HG03432 (cell line): ENCODE data around the gene ELN.
A peak's percentile ranks its signal among the peaks of the same experiment; 100 is the strongest.

ENCODE experiments used
- ATAC-seq: cut with Tn5 transposase; IDR thresholded peaks from one replicate; pipeline ENCODE4 v1.9.1; 2021; ENCODE audit warnings: mild to moderate bottlenecking, moderate library complexity; ENCODE audit not compliant: unreplicated experiment

ELN gene

DNA sequence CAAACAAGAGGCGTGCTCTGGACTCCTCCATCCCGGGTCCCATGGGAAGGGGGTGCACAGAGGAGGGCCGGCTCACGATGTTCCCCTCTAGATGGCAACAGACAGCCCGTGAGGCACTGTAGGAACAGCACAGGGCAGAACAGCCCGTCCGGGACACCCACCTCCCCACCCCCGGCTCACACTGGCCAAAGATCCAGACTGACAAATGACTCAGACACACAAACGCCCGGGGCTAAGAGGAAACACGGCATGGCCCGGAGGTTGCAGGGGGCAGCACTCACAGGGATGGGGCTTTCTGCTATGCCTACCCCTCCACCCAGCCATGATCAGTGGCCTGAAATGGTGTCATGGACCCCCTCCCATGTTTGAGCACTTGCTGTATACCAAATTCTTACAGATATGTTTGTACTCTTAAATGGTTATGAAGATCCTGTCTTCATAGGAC is 4.9 kb upstream of the ELN start:
- ATAC-seq = no peak

DNA sequence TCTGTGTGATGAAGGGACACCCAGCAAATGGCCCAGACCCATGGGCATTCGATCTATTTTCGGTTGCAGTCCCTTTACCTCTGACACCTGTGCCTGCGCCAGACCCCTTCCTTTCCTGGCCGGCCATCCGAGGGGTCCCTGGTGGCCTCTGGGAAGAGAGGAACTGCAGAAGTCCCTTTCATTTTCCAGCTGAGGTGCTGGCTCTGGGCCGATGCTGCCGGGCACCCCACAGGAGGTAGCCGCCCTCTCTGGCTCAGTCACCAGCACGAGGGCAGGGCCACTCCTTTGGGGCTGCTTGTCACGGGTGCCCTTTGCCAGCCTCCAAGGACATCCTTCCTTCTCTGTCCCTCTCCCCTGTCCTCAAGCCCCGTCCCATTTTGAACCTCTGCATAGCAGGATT is 4.2 kb upstream of the ELN start:
- no peak for ATAC-seq

DNA sequence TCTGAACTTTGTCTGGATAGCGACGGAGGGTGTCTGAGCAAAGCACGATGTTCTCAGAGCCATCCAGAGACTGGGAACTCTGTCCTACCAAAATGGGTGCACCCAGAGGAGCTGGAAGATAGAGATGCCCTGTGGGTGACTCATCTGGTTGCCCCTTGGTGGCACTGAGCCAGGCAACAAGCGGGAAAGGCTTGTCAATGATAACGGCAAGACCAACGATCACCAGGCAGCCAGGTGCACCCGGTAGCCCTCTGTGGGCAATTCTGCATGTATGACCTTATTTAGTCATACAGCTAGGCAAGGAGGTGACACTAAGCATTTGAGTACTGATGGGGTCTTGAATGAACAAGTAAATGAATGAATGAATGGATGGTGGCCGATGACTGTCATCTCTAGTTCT is 2.8 kb upstream of the ELN start:
- no peak for ATAC-seq

DNA sequence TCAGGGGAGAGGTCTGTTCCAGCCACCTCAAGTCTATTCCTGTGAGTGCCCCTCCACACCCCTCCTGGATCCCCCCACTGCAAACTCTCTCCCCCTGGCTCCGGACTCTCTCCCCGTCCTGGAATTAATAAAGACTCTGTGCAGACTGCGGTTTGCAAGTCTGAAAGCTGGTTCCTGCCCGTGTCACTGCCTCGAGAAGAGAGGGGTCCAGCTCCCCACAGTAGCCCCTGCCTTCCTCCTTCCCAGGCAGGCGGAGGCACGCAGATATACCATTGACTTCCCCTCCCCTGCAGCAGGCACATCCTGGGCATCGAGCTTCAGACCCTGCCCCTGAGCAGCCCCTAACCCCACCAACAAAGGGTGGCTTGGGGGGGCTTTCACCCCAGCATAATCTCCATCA is 2.2 kb upstream of the ELN start:
- ATAC-seq = no peak

DNA sequence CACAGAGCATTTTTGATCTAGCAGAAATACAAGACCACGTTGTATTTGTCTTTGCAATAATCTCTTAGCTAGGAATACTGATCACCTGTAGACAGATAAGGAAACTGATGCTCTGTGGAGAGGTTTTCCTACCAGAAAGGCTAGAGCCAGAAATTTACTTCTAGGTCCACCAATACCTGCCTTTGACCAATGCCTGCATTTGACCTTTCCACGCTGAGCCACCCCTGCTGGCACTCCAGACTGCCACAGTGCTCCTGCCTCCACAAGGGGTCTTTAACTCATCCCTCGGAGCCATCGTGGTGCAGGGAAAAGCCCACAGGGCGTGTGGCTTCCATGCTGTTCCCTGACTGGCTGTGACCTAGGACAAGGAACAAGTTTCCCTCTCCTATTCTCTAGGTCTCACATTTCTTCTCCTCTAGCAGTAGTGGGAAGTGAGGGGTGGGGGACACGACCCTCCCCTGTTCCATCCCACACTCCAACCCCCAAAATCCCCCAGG is 1.5 kb upstream of the ELN start:
- no peak for ATAC-seq

DNA sequence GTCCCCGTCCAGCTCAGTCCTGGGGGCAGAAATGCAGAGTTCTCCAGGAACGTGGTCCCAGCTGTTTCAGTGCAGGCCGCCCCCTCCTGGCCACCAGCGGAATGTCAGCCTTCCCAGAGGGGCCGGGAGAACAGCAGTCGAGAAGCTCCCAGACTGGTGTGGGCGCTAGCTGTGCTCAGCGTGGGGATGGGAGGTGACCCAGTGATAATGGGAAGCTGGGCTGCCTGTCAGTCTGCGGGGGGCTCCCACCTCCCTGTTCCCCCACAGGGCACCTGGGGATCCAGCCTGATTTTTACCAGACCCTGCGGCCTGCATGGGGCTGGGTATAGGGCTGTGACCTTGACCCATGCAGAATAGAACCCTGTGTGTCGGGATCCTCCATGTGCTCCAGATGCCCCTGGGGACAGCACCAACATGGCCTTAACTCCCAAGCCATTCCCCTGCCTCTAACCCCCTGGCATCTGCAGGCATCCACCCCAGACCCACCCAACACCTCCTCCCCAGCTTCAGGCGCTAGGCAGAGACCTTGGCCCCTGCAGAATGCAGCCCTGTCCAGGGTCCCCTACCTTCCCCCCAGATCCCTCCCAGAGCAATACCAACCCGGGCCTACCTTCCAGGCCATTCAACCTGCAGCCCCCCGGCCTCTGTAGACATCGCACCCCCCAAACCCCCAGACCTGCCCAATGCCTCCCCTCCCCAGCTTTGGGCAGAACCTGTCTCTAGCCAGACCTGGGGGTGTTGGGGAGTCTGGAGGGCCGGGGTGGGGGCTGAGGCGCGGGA is 880 bp upstream of the ELN start:
- peak; percentile 61 for ATAC-seq

GRCh38 chr7:74028321-74028838 is 407 bp downstream of the ELN start:
- no peak for ATAC-seq

DNA sequence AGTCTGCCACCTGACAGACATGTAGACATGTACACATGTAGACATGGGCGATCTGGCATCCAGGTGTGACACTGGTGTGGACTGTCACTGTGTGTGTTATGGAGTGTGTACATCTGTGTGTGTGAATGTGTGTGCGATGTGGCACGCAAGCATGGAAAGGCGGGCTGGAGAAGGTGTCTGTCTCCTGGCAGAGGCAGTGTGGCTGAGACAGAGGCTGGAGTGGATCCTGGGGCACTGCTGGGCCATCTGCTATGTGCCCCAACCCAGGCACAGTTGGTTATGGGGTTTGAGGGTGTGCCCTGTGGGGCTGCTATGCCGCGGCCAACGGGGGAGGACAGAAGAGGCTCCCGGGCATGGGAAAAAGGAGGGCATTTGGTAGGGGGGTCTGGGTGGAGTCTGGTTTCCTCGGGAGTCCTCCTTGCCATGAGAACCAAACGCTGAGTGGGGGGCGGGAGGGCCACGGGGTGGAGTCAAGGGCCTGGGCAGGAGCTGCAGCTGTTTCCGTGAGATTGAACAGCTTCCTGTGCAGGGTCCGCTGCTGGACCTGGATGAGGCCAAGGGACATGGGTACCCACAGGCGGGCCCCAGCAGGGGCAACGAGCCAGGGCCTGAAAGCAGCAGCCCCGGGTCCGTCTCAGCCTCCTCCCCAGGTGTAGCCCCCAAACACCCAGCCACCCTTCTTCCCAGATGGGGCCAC is 1.3 kb downstream of the ELN start:
- no peak for ATAC-seq

- ATAC-seq = no peak
Measured at GRCh38 chr7:74029991-74030415, 2.0 kb downstream of the ELN start.

DNA sequence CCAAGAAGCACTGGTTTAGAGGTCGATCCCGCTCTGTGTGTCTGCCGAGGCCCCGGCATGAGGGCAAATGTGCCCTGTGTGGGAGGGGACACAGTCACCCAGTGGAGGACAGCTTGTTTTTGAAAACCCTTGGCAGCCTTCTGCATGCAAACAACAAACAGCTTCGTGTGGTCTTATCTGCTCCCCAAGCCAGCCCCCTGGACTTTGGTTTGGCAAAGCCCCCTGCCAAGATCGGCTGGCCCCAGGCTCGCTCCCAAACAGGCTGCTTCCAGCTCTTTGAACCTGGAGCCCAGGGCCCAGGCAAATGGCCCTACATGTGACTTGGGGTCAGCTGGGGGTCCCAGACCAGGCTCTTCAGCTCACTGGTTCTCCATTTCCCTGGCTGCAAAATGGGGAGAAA is 2.9 kb downstream of the ELN start:
- no peak for ATAC-seq

GRCh38 chr7:74031403-74032190 is 3.6 kb downstream of the ELN start:
- no peak for ATAC-seq

- no peak for ATAC-seq
Measured at GRCh38 chr7:74032191-74032490, 4.2 kb downstream of the ELN start.

- ATAC-seq = no peak
Measured at GRCh38 chr7:74032624-74033371, 4.8 kb downstream of the ELN start.

- ATAC-seq = no peak
Measured at GRCh38 chr7:74033372-74034311, 5.7 kb downstream of the ELN start.

DNA sequence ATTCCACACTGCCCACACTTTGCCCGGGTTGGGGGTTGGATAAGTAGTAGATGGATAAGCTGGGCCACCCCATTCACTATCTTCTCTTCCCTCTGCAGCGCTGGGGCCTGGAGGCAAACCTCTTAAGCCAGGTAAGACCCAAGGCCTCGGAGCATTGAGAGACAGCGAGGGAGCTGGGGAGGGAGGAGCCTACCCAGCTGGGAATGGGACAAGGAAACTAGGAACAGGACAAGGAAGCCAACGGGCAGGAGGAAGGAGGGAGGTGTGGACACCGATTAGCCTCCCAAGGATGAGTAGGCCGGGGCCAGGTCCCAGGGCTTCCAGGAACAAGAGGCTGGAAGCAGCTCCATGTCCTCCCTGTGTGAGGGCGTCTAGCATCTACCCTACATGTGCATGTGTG is 9.6 kb downstream of the ELN start:
- no peak for ATAC-seq

DNA sequence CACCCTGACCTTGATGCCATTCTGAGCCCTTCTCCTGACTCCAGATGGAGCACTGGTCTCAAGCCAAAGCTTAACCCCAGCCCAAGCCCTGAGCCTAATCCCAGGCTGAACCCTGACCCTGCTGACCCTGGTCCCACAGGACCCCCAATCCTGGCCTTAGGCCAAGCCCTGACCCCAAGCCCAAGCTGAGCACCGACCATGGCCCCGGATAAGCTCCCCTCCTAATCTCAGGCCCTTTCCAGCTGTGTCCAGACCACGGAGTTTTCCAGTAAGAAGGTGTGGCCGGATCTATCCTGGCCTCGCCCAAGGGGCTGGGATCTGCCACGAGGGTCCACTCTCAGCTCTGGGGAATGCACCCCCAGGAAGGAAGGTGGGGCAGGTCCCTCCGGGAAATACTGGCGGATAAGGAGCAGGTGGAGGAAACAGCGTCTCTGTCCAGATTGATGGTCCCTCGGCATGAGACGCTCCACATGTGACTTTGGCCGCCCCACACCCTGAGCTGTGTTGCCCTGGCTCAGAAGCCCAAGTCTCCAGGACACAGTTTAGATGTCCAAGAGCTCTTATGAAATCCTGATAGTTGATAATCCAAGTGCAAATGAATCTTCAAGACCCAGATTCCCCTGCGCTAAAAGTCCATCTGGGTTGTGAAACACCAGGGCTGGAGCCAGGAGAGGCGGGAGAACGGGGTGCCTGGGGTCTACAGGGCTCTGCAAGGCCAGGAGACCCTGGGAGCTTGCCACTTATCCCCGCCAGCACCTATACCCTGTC is 10.4 kb downstream of the ELN start:
- ATAC-seq = no peak

DNA sequence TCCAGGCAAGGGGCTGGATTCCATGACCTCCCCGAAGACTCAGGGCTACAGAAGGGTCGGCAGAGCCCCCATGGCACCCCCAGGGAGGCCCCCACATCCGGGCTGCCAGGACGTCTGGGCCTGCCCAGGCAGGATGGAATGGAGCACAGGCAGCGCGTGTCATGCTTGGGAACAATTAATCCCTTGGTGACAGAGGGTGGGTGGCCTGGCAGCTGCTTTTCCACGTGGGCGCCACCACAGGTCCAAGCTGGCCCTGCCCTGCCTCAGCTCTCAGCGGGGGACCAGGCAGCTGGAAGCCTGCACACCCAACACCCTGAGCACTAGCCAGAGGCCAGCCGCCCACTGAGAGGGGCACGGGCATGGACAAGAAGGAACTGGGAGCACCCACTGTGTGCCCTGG is 11.4 kb downstream of the ELN start:
- ATAC-seq = no peak

DNA sequence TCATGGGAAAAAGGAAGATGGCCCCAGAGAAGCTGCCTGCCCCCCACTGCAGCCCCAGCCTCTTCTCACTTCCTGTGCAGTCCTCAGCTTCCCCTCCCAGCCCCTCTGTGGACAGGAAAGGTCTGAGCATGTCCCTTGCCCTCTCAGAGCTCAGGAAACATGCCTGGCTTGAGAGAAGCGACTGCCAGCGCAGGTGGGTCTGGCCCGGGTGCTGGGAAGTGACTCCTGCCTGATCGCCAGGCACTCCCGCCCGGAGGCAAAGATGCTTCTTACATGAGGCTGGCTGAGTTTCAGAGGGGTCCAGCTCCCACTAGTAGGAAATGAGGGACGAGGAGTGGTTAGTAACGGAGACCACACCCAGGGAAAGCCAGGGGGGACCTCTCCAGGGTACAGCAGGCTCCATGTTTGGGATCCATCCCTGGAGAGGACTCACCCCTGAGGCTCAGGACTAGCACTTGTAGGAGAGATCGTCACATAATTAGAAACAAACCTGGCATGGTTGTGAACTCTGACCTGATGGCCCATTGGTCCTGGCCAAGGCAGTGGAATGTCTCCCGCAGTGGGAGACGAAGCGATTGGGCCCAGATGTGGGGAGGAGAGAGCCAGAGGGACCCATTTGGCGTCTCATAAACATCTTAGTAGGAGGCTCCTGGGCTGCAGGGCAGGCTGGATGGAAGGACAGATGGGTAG is 12.3 kb downstream of the ELN start:
- ATAC-seq = no peak
